ENCODE measurements around the gene PTPRG. TPM values are rescaled to one million over a fixed set of nuclear protein-coding genes. Genes with fewer than 3 reads are reported as not detected.

Gene PTPRG
- total RNA-seq, 4 donors from 2014 or later, result 33.5 to 56.6 (median 46.9) TPM

DNA sequence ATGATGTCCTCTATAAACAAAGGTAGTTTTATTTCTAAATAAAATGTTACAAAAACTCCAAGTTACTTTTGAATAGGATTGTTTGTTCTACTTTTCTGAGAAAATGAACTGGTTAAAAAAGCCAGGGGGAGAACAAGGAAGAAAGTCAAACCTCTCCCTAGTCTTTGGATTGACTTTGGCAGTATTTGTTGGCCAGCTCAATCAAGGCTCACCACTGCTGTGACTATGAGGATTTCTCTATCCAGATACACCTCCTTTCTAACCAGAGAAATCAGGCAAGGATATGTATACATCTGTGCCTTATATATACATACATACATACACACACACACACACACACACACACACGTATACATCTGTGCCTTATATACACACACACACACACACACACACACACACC is 704.2 kb downstream of the PTPRG start:
- Histone ChIP-seq H3K9me3 (no peaks in the 10 kb centered on the region), H3K4me3 (no peak overlapping the region), H3K27ac (no peak overlapping the region), H3K36me3 (peaks cover 0 to 19% (median 0%) of the 10 kb centered on the region in 3 donors), H3K4me1 (no peaks in the 10 kb centered on the region), H3K27me3 (no peaks in the 10 kb centered on the region)
- TF ChIP-seq, protein P1, sequence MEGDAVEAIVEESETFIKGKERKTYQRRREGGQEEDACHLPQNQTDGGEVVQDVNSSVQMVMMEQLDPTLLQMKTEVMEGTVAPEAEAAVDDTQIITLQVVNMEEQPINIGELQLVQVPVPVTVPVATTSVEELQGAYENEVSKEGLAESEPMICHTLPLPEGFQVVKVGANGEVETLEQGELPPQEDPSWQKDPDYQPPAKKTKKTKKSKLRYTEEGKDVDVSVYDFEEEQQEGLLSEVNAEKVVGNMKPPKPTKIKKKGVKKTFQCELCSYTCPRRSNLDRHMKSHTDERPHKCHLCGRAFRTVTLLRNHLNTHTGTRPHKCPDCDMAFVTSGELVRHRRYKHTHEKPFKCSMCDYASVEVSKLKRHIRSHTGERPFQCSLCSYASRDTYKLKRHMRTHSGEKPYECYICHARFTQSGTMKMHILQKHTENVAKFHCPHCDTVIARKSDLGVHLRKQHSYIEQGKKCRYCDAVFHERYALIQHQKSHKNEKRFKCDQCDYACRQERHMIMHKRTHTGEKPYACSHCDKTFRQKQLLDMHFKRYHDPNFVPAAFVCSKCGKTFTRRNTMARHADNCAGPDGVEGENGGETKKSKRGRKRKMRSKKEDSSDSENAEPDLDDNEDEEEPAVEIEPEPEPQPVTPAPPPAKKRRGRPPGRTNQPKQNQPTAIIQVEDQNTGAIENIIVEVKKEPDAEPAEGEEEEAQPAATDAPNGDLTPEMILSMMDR (IDR thresholded peaks at IDR 0.05), result no peak
- TF ChIP-seq POLR2A (IDR thresholded peaks at IDR 0.05), result no peak
- no peak for DNase-seq

DNA sequence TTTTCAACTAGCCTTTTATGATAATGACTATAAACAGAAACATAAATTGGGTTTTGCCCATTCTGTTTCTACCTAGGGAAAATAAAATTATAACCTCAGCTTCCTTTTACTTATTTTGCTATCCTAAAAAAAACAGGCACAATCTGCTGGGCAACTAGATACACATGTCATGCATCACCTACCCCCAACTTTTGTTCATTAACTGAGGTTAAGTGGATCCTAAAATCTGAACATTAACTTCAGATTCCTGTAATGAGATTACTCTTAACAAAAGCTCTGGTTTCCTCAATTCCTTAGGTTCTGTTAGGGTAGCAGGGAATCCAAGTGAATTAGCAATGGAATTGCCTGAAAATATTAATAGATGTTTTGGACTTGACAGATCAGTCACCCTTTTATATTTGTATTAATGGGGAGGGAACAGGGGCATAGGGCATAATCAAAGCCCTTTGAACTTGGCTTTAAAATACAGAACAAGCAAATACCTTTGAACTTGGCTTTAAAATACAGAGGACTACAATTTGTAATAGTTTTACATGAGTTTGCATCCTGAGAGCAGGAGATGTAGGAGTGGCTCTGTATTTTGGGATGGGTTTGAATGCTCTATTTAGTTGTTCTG is 705.4 kb downstream of the PTPRG start:
- no peak overlapping the region for H3K4me3 ChIP-seq
- no peak for DNase-seq
- H3K27ac ChIP-seq, result no peak overlapping the region
- no peaks in the 10 kb centered on the region for H3K27me3 ChIP-seq
- no peaks in the 10 kb centered on the region for H3K4me1 ChIP-seq
- TF ChIP-seq POLR2A (IDR thresholded peaks at IDR 0.05), result no peak
- TF ChIP-seq, protein P1 (IDR thresholded peaks at IDR 0.05), result no peak
- peaks cover 0 to 19% (median 0%) of the 10 kb centered on the region in 3 donors for H3K36me3 ChIP-seq
- no peaks in the 10 kb centered on the region for H3K9me3 ChIP-seq

DNA sequence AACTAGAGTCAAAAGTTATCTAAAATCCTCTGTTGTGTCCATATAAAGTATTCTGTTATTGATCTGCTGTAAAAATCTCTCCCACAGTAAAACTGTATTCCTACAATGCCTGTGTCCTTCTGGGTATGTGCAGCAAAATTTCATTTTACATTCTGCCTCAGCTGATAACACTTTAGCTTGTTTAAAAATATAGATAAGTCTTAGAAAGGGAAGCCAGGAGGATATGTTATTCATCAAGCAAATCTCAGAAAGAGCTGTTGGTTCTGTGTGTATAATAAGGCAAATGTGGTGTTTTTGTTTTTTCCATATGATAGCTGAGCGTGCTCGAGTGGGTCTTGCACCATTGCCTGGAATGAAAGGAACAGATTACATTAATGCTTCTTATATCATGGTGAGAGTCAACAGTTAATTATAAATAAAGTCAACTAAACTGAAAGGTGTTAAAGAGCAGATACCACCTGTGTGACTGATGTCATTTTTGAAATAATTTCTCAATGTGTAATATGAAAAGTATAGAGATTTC is 715.3 kb downstream of the PTPRG start:
- Histone ChIP-seq H3K9me3 (no peaks in the 10 kb centered on the region), H3K27me3 (no peaks in the 10 kb centered on the region), H3K27ac (no peak overlapping the region), H3K36me3 (peaks cover 0 to 9% (median 0%) of the 10 kb centered on the region in 3 donors), H3K4me1 (no peaks in the 10 kb centered on the region), H3K4me3 (no peak overlapping the region)
- no peak for TF ChIP-seq POLR2A (IDR thresholded peaks at IDR 0.05)
- TF ChIP-seq, protein P1 (IDR thresholded peaks at IDR 0.05), result no peak
- DNase-seq, result no peak

DNA sequence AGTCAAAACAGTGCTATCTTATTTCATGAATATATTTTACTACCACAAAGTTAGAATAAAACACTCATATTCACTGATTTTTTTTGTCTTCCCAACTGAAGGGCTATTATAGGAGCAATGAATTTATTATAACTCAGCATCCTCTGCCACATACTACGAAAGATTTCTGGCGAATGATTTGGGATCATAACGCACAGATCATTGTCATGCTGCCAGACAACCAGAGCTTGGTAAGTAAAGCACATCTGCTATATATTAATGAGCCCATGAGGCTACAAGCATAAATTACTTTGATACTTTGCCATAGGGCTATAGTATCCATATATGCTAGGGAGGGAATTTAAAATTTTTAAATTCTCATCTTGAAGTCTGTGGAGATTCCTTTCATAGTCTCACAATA is 716.1 kb downstream of the PTPRG start:
- Histone ChIP-seq H3K9me3 (no peaks in the 10 kb centered on the region), H3K27me3 (no peaks in the 10 kb centered on the region), H3K4me3 (no peak overlapping the region), H3K27ac (no peak overlapping the region), H3K36me3 (peaks cover 0 to 9% (median 0%) of the 10 kb centered on the region in 3 donors), H3K4me1 (no peaks in the 10 kb centered on the region)
- TF ChIP-seq, protein P1 (IDR thresholded peaks at IDR 0.05), result no peak
- no peak for TF ChIP-seq POLR2A (IDR thresholded peaks at IDR 0.05)
- DNase-seq, result no peak

DNA sequence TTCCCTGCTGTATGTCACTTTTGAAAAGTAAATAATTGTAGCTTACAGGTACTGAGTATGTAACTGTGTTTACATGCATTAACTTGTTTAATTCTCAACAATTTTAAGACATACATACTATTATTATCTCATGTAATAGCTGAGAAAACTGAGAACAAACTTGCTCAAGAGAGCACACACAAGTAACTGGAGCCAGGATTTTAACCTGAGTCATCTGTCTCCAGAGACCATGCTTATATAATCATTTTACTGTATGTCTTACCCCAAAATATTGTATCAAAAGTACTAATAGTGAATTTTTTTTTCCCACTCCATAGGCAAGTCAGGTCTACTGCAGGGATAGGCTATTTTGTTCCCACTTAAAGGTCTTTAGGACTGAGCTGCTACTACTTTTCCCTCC is 716.6 kb downstream of the PTPRG start:
- TF ChIP-seq, protein P1 (IDR thresholded peaks at IDR 0.05), result no peak
- no peak for TF ChIP-seq POLR2A (IDR thresholded peaks at IDR 0.05)
- H3K27ac ChIP-seq, result no peak overlapping the region
- no peaks in the 10 kb centered on the region for H3K27me3 ChIP-seq
- H3K4me3 ChIP-seq, result no peak overlapping the region
- DNase-seq, result no peak
- peaks cover 0 to 14% (median 0%) of the 10 kb centered on the region in 3 donors for H3K36me3 ChIP-seq
- H3K4me1 ChIP-seq, result no peaks in the 10 kb centered on the region
- no peaks in the 10 kb centered on the region for H3K9me3 ChIP-seq
